LNCaP clone FGC (cell line): ENCODE results near the gene GCH1.
A peak's percentile ranks its signal among the peaks of the same experiment; 100 is the strongest.
"Not testable (repeated sequence)": the region's sequence is repeated elsewhere in the genome, so short reads cannot be mapped to it uniquely, and the experiment has no call there.

Experiments used
- DNase-seq: peaks from one replicate; pipeline ENCODE4 v3.0.0-alpha.2; 2011; ENCODE audit warnings: low read depth
- H3K4me3 ChIP-seq: 2 replicates; pipeline ENCODE4 v1.5.1; 2011; ENCODE audit warnings: mild to moderate bottlenecking, low read depth, low read length, control low read depth
- TF ChIP-seq, protein P1 (sequence below): IDR thresholded peaks from 2 replicates; pipeline ENCODE4 v1.5.1; 2012; ENCODE audit warnings: mild to moderate bottlenecking; ENCODE audit not compliant: control insufficient read depth, insufficient read depth; ENCODE audit errors: extremely low read depth

GCH1 gene

DNA sequence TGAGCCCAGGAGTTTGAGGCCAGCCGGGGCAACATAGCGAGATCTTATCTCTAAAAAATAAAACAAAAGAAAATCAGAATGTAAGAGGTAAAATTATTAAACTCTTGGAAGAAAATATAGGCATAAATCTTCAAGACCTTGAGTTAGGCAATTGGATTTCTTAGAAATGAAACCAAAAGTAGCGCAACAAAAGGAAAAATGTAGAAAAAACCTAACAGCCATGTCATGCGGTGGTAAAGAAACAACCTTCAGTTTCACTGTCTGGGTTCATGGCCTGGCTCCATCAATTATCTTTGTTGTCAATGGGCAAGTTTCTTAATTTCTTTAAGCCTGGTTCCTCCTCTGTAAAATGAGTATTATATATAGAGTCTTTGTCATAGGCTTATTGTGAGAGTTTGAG lies 5.6 kb upstream of the GCH1 start:
- TF ChIP-seq, protein P1, sequence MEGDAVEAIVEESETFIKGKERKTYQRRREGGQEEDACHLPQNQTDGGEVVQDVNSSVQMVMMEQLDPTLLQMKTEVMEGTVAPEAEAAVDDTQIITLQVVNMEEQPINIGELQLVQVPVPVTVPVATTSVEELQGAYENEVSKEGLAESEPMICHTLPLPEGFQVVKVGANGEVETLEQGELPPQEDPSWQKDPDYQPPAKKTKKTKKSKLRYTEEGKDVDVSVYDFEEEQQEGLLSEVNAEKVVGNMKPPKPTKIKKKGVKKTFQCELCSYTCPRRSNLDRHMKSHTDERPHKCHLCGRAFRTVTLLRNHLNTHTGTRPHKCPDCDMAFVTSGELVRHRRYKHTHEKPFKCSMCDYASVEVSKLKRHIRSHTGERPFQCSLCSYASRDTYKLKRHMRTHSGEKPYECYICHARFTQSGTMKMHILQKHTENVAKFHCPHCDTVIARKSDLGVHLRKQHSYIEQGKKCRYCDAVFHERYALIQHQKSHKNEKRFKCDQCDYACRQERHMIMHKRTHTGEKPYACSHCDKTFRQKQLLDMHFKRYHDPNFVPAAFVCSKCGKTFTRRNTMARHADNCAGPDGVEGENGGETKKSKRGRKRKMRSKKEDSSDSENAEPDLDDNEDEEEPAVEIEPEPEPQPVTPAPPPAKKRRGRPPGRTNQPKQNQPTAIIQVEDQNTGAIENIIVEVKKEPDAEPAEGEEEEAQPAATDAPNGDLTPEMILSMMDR, result no peak
- DNase-seq, result no peak
- no peak overlapping the region for H3K4me3 ChIP-seq

DNA sequence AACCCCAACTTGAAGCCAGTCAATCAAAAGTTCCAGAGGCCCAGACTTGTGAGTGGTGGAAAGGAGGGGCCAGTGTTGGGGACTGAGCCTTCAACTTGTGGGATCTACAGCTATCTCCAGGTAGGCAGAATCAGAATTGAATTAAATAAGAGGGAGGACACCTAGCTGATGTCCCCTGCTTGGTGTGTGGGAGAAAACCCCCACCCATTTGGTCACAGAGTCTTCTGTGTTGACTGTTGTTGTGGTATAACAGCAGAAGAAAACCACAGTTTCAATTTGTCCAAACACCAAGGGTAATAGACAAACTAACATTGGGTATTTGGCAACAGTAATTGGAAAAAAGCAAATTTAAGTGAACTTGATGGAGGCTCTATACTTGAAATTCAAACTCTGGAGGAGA lies 3.4 kb upstream of the GCH1 start:
- TF ChIP-seq, protein P1, result no peak
- no peak for DNase-seq
- no peak overlapping the region for H3K4me3 ChIP-seq

DNA sequence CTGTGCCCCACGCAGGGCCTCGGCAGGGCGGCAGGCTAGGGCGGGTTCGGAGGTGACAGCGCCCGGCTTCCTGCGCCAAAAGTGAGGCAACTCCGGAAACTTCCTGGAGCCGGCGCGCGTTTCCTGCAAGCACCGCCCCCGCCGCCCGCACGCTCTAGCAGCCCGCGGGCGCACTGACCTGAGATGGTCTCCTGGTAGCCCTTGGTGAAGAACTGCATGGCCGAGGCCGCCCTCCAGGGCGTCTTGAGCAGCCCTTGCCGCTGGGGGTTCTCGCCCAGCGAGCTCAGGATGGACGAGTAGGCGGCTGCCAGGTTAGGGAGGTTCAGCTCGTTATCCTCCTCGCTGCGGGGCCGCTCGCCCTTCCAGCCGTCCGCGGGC lies 494 bp downstream of the GCH1 start:
- TF ChIP-seq, protein P1, result no peak
- no peak for DNase-seq

DNA sequence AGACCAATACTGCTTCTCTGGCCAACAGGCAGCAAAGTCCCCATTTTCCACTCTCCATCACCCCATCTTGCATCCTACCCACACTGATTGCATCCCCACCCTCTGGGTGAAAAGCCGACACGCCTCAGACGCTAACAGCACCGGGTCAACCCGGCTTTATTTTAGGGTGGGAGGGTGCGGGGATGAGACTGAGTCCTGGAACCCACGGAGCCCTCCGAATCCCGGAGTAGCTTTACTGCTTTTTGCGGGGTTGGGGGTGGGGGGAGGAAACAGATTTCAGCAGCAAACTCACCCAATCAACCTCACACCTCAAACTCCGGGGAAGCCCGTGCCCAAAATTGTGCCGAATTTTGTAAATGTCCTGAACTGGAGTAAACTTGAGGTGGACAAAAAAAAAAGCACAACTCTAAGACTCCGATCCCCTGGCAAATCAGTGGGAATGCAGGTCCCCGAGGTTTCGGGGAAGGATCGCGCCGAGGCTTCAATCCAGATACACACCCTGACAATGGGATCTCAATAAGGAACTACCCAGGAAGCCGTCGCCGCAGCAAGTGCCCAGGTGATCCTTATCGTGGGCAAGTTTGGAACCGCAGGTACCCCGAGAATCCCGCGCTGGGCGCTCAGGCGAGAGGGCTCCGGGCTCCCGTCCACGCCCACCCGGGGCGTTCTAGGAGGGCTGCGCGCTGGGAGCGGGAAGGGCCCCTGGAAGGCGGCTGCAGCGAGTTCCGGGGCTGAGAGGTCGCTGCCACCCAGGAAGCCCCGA lies 1.1 kb downstream of the GCH1 start:
- DNase-seq, result no peak
- peak overlapping the region; percentile 73 for H3K4me3 ChIP-seq
- TF ChIP-seq, protein P1, result no peak

More for the DNA sequence above, 494 bp downstream of the GCH1 start:
- peak overlapping the region; percentile 73 for H3K4me3 ChIP-seq

DNA sequence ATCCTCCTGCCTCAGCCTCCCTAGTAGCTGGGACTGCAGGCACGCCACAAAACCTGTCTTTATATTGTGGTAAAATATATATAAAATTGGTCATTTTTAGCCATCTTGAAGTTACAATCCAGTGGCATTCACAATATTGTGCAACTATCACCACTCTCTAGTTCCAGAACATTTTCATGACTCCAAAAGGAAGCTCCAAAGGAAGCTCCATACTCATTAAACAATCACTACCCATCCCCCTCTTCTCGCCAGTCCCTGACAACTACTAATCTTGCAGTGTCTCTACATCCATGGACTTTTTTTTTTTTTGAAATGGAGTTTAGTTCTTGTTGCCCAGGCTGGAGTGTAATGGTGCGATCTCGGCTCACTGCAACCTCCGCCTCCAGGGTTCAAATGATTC lies 3.1 kb downstream of the GCH1 start:
- no peak overlapping the region for H3K4me3 ChIP-seq
- DNase-seq, result no peak
- TF ChIP-seq, protein P1, result no peak

DNA sequence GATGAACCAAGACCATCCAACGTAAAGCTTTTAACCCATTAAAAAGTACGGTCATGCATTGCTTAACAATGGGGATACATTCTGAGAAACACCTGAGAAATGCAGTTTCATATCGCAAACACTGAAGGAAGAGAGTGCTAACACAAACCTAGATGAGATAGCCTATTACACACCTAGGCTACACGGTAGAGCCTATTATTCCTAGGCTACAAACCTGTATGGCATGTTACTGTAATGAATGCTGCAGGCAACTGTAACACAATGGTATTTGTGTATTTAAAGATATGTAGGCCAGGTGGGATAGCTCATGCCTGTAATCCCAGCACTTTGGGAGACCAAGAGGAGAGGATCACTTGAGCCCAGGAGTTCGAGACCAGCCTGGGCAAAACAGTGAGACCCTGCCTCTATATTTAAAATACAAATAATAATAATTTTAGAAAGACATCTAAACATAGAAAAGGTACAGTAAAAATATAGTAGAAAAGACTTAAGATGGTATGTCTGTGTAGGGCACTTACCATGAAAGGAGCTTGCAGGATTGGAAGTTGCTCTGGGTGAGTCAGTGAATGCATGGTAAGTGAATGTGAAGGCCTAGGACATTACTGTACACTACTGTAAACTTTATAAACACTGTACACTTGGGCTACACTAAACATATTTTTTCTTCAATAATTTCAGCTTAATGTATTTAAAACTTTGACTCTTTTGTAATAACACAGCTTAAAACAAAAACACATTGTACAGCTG lies 4.6 kb downstream of the GCH1 start:
- not testable (repeated sequence) for DNase-seq, H3K4me3 ChIP-seq

DNA sequence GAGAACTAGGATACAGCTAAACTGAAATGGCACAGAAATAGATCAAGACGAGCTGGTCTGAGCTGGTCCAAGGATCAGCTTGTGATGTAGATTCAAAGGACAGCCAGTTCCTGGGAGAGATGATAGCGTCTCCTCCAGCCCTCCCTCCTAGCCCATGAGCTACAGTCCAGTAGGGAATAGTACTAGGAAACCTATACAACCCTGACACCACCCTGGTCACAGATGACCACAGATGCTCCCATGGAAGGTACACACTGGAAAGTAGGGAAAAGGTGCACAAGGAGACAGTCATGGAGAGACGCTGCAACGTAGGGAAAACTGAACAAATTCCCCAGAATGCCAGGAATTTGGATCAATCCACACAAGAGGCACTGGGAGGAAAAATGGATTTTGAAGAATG lies 6.9 kb downstream of the GCH1 start:
- TF ChIP-seq, protein P1, result no peak
- no peak for DNase-seq
- no peak overlapping the region for H3K4me3 ChIP-seq
